C1 segment of cervical spinal cord (tissue), 14 donors: Measurements from ENCODE around the gene ASS1.

Source experiments
- DNase-seq, 14 donors: peaks; one replicate each; lab custom pipeline; 2025; lab: John Stamatoyannopoulos, UW

Gene ASS1

GRCh38 chr9:130498298-130498917 is 53.6 kb downstream of the ASS1 start:
- DNase-seq = no peak

GRCh38 chr9:130498918-130499698 is 54.3 kb downstream of the ASS1 start:
- DNase-seq = no peak

- no peak for DNase-seq
Measured at GRCh38 chr9:130499804-130500263, 55.1 kb downstream of the ASS1 start.

GRCh38 chr9:130500340-130501180 is 55.8 kb downstream of the ASS1 start:
- DNase-seq = no peak

- no peak for DNase-seq
Measured at GRCh38 chr9:130501639-130502038, 56.9 kb downstream of the ASS1 start.

- DNase-seq = no peak
Measured at GRCh38 chr9:130508218-130508617, 63.5 kb downstream of the ASS1 start.

- DNase-seq = no peak
Measured at GRCh38 chr9:130512199-130512598, 67.4 kb downstream of the ASS1 start.

GRCh38 chr9:130513078-130513477 is 68.3 kb downstream of the ASS1 start:
- DNase-seq = no peak

GRCh38 chr9:130518233-130518632 is 73.5 kb downstream of the ASS1 start:
- DNase-seq = no peak

- peak in 1 of 14 donors; percentile 37 for DNase-seq
Measured at GRCh38 chr9:130518943-130519799, 74.4 kb downstream of the ASS1 start.

GRCh38 chr9:130519927-130520326 is 75.2 kb downstream of the ASS1 start:
- no peak for DNase-seq

- DNase-seq = no peak
Measured at GRCh38 chr9:130521715-130522114, 77.0 kb downstream of the ASS1 start.

- no peak for DNase-seq
Measured at GRCh38 chr9:130522233-130522808, 77.6 kb downstream of the ASS1 start.

- DNase-seq = no peak
Measured at GRCh38 chr9:130523921-130524320, 79.2 kb downstream of the ASS1 start.

- no peak for DNase-seq
Measured at GRCh38 chr9:130526193-130526853, 81.6 kb downstream of the ASS1 start.

- DNase-seq = no peak
Measured at GRCh38 chr9:130526854-130527650, 82.3 kb downstream of the ASS1 start.

- DNase-seq = no peak
Measured at GRCh38 chr9:130527651-130528310, 83.0 kb downstream of the ASS1 start.

GRCh38 chr9:130528674-130529073 is 83.9 kb downstream of the ASS1 start:
- no peak for DNase-seq

GRCh38 chr9:130530938-130531337 is 86.2 kb downstream of the ASS1 start:
- no peak for DNase-seq
